GM21447 (cell line): ENCODE data around the gene GRIP1.

ENCODE experiments used
- ATAC-seq: cut with Tn5 transposase; IDR thresholded peaks from one replicate; pipeline ENCODE4 v1.9.1; 2021; ENCODE audit not compliant: unreplicated experiment

The GRIP1 gene

GRCh38 chr12:66653796-66654195 is 25.1 kb downstream of the GRIP1 start:
- no peak for ATAC-seq

- no peak for ATAC-seq
Observed at GRCh38 chr12:66648033-66648735, 30.7 kb downstream of the GRIP1 start.

GRCh38 chr12:66647034-66647691 is 31.7 kb downstream of the GRIP1 start:
- ATAC-seq, result no peak

- ATAC-seq, result no peak
Observed at GRCh38 chr12:66644151-66644550, 34.7 kb downstream of the GRIP1 start.

- ATAC-seq, result no peak
Observed at GRCh38 chr12:66640691-66641460, 38.0 kb downstream of the GRIP1 start.

DNA sequence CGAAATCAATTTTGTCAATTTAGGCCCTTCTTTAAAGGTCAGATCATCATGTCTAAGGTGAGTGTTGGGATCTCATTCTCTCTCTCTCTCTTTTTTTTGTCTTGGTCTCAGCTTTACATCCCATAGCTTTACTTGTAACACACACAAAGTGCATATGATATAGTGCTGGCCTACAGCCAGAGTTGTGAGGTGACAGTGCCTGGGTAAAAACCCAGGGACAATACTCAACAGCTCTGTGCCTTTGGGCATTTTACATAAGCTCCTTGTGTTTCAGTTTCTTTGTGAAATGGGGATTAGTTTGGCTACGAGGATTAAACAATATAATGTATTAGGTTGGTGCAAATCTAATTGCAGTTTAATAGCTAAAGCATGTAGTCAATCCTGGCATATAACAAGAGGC is 40.2 kb downstream of the GRIP1 start:
- no peak for ATAC-seq

DNA sequence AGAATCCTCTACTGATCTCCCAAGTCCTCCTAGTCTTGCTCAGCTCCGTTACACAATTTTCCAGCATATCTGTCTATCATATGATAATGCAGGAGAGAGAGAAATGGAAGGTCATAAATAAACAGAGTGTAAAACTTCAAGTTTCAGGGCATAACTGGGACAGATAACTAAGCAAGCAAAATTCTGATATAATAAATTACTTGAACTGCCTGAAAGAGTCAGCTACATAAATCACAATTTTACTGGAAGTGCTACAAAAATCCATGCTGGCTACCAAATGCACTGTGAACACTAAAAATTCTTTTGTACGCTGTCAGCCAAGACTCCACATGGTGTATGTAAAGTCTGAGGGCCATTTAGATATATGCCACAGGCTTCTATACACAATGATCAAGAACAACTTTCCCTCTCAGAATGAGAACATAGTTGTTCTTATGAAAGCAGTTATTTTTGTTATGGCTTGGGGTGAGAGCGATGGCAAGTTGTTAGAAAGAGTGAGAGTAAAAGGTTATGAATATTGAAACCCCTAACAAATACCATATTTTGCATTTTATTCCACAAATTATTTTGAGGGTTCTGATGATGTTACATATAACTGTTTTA is 41.1 kb downstream of the GRIP1 start:
- ATAC-seq, result no peak

- ATAC-seq, result no peak
Observed at GRCh38 chr12:66636771-66637170, 42.1 kb downstream of the GRIP1 start.

GRCh38 chr12:66633676-66634075 is 45.2 kb downstream of the GRIP1 start:
- ATAC-seq, result no peak

DNA sequence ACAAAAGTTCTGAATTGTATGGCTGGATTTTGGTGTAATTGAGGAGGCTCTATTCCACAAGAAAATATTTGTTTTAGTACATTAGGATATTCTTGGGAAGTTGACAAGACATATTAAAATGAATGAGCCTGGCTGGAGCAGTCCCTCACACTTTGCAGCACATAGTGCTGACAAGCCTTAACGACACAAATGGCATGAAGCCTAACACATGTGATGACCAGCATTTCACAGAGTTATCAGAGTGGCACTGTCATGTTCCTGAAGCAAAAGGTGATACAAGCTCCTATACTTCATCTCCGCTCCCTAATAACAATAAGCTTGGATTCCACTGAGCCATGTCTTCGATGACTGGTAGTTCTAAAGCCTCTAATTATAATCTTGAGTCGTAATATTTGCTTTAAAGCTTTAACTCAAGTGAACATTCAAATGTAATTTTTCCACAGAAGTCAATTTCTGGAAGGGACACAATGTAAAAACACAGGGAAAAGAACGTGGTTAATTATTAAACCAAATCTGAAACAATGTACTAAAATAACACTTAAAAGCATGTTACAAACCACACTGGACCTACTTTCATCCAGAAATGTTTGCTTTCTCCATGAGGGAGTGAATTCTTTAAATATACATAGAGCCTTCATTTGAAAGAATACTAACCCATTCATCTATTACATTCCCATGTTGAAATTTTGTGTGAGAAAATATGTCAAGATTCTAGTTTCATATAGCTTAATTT is 49.6 kb downstream of the GRIP1 start:
- ATAC-seq, result no peak

DNA sequence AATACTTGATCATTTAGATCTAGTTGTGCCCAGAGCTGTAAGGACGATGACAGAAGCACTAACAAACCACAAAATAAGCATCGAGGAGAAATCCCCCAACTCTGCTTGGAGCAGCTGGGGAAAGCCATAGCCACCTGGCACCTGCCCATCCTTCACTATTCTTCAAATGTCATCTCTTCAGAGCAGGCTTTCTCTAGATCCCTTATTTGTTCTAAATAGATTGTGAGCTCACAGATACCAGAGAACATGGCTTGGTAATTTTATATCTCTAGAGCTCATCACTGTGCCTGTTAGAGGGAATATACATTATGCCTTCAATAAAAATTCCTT is 50.9 kb downstream of the GRIP1 start:
- ATAC-seq, result no peak

GRCh38 chr12:66627270-66627987 is 51.4 kb downstream of the GRIP1 start:
- no peak for ATAC-seq

GRCh38 chr12:66624806-66625205 is 54.1 kb downstream of the GRIP1 start:
- peak; percentile 67 for ATAC-seq

DNA sequence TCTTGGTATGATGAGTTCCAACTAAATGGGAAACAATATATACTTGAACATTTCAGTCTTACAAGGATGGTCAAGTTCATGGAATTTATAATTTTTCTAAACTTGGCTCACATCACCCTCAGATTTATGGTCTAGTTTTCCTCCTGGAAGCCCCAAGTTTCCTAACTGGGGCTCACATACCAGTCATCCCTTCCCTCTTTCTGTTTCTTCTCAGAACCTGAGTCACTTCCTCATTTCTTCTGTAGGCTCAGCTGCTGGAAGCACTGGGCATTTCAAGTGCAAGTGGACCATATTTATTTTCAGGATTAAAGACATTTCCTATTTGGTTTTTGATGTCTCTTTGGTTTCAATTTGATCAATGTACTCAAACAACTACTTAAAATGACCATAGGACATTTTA is 55.4 kb downstream of the GRIP1 start:
- no peak for ATAC-seq

DNA sequence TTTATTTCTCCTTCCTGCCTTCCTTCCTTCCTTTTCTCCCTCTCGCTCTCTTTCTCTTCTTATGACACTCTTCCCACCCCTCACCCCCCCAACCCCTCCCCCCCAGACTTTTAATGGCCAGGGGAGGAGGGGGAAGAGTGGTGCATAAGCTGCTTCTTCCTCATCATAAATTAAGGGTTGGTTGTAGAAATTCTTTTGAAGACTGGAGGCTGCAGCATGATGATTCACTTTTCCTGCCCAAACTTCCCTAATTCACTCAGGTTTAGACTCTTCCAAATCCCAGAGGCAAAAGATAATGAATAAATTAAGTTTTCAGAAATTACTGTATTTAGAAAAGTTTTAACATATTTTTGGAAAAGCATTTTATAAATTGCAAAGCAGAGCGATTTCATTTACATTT is 58.2 kb downstream of the GRIP1 start:
- ATAC-seq, result no peak

GRCh38 chr12:66620026-66620425 is 58.9 kb downstream of the GRIP1 start:
- no peak for ATAC-seq

DNA sequence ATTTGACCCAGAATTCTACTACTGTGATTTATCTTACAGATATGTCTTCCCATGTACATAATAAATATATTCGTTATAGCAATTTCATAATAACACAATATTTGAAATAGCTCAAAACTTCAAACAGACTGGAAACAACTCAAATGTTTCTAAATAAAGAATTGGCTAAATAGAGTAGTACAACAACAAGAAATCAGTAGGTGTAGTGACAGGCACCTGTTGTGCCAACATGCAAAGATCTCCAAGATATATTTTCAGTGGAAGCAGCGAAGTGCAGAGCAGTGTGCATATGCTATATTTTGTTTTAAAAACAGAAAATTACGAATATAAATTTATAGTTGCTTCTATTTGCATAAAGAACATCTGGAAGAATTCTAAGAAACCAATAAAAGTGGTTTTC is 60.9 kb downstream of the GRIP1 start:
- no peak for ATAC-seq

GRCh38 chr12:66612090-66612775 is 66.6 kb downstream of the GRIP1 start:
- no peak for ATAC-seq

DNA sequence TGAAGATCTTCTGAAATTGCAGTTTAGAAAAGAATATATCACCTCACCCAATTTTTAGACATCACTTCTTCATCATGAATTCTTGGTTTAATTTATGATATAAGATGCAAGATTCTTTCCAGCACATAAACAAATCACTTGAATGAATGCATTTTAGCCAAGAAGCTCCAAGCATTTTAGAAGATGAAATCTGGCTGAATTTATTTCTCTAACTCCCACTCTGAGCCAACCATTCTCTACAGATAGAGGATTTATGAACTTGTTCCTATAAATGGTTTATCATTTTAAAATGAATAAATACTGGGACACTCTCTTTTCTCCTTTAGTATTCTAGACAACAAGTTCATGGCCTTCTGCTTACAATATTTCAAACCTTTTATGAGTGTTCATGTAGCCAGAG is 71.7 kb downstream of the GRIP1 start:
- no peak for ATAC-seq

GRCh38 chr12:66605293-66605692 is 73.6 kb downstream of the GRIP1 start:
- no peak for ATAC-seq
